ENCODE data around the gene EID2B.

Gene EID2B

GRCh38 chr19:39531834-39532232, 819 bp downstream of the EID2B start:
- DNase-seq: no peak

GRCh38 chr19:39525205-39525604, 7.4 kb downstream of the EID2B start:
- DNase-seq: no peak

- DNase-seq: no peak
Observed at GRCh38 chr19:39524495-39524894, 8.2 kb downstream of the EID2B start.

GRCh38 chr19:39520541-39521484, 11.8 kb downstream of the EID2B start:
- no peak for DNase-seq

GRCh38 chr19:39518975-39519374, 13.7 kb downstream of the EID2B start:
- DNase-seq: no peak

- no peak for DNase-seq
Observed at GRCh38 chr19:39518458-39518857, 14.2 kb downstream of the EID2B start.

GRCh38 chr19:39517432-39517831, 15.2 kb downstream of the EID2B start:
- no peak for DNase-seq

GRCh38 chr19:39516270-39516669, 16.4 kb downstream of the EID2B start:
- DNase-seq: no peak

GRCh38 chr19:39515551-39516191, 17.0 kb downstream of the EID2B start:
- DNase-seq: peak; percentile 40

- peak; percentile 52 for DNase-seq
Observed at GRCh38 chr19:39514840-39515550, 17.7 kb downstream of the EID2B start, which contains the start of gene SELENOV. Gene SELENOV (plus strand): TSS chr19:39515139. CDS start chr19:39515213, 74 bp downstream.

GRCh38 chr19:39512988-39513387, 19.7 kb downstream of the EID2B start:
- no peak for DNase-seq

- DNase-seq: no peak
Observed at GRCh38 chr19:39509233-39509632, 23.4 kb downstream of the EID2B start.

- no peak for DNase-seq
Observed at GRCh38 chr19:39508629-39509028, 24.0 kb downstream of the EID2B start.

- DNase-seq: no peak
Observed at GRCh38 chr19:39507715-39508364, 24.8 kb downstream of the EID2B start.

GRCh38 chr19:39506944-39507714, 25.5 kb downstream of the EID2B start:
- peak; percentile 60 for DNase-seq

GRCh38 chr19:39506598-39506943, 26.1 kb downstream of the EID2B start:
- DNase-seq: no peak

GRCh38 chr19:39502640-39503417, 29.8 kb downstream of the EID2B start:
- peak; percentile 55 for DNase-seq

GRCh38 chr19:39501340-39501739, 31.3 kb downstream of the EID2B start:
- no peak for DNase-seq

- no peak for DNase-seq
Observed at GRCh38 chr19:39500543-39500942, 32.1 kb downstream of the EID2B start.

- DNase-seq: no peak
Observed at GRCh38 chr19:39499932-39500331, 32.7 kb downstream of the EID2B start.
